Left ventricle myocardium superior (tissue), 1 donor: ENCODE results near the gene C1orf210. TPM values are rescaled to one million over a fixed set of nuclear protein-coding genes. Genes with fewer than 3 reads are reported as not detected.

Experiments
- ATAC-seq: fragments of 200-7000 bp; cut with Tn5 transposase; one replicate; pipeline ENCODE4 v1.9.1; 2020; ENCODE audit warnings: mild to moderate bottlenecking, moderate library complexity
- DNase-seq: peaks from one replicate; pipeline ENCODE4 v3.0.0-alpha.2; 2020
- intact Hi-C: fragments of 100-400 bp; cut with micrococcal nuclease; formaldehyde crosslinking; loops from one replicate; pipeline ENCODE4 v1.11.0; 2022
- total RNA-seq: library from RNA; stranded (reverse); fragmentation: NEBNext Ultra II Directional; extraction: Animal tissue kit (Norgen Biotek cat#: 25700); gene quantifications from one replicate; pipeline ENCODE4 v1.2.1, GENCODE V29; 2021
- donor health status: DM: no; HTN: yes; CAD: no; lungs with severe emphysema.

C1orf210 gene
- total RNA-seq, 1 donor from 2014 or later = not detected

GRCh38 chr1:43256675-43257570 lies 28.5 kb downstream of the C1orf210 start:
- intact Hi-C loops = no loop called here
- DNase-seq (no peak), ATAC-seq (peak; percentile 79)

DNA sequence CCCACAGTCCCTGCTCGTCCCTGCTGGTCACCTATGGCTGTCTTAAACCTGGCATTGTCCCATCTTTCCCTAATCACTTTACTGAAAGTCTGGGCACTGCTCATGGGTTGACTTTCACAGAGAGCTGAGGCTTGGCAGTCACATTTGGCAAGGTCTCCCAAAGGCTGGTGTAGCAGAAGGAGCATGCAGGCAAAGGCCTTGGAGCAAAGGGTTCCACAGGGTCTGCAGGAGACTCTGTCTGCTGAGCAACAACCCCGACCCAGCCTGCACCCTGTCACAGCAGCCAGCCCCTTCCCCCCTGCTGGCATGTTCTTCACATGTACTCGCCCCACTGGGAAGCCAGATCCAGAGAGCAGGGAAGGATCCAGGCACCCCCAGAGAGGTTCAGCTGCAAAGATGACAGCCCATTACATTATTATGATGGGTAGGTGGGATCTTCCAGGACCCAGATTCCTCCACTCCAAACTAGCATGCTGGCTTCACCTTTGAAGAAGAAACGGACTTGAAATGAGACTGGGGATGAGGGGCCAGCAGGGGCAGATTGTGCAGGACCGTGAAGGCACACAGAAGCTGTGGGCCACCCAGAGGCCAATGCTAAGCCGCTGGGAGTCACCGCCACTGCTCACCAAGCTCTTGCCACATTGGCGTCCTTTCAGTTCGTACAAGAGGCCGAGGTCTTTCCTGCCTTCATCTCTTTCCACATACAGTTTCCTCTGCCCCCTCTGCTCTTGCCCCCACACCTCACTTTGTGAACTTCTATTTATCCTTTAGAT lies 29.8 kb downstream of the C1orf210 start:
- intact Hi-C loops = no loop called here
- ATAC-seq (peak; percentile 93), DNase-seq (peak; percentile 52)

GRCh38 chr1:43253876-43254275 lies 31.5 kb downstream of the C1orf210 start:
- intact Hi-C loops = no loop called here
- ATAC-seq (no peak), DNase-seq (no peak)

DNA sequence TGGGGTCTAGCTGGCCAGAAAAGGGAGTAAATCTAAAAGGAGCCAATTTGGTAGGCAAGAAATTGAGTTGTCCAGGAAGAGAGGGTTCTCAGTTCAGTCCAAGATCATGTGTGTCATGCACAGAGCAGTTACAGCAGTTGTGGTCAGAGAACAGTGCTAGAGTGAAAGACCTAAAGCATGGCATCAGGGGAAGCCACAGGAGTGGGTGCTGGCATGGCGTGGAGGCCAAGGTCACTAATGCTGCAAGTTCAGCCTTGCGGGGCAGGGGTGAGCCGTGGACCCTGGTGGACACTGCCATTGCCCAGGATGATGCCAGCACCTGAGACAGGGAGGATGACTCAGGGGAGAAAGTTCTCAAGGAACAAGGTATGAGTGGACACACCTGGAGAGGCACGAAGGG lies 32.2 kb downstream of the C1orf210 start:
- ATAC-seq = no peak
- intact Hi-C loops = no loop called here
- no peak for DNase-seq

DNA sequence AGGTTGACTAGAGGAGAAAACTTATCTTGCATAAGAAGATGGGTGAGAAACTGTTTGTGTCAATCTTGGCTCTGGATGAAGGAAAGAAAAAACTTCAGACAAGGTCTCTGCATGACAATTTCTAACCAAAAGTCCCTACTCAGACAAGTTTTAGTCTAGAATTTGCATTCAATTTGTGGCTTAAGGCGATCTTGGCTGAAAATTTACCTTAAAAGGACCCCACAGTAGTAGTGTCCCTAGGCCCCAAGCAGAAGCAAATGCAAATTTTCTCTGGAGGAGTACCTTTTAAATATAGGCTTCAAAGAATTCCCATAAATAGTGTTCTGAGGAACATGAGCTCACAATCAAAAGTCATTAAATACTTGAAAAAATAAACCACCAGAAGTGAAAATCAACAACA lies 33.2 kb downstream of the C1orf210 start:
- ATAC-seq (no peak), DNase-seq (no peak)
- intact Hi-C loops = no loop called here

- intact Hi-C loops = no loop called here
- ATAC-seq (no peak), DNase-seq (no peak)
These were observed 34.4 kb downstream of the C1orf210 start for GRCh38 chr1:43251024-43251423.

- intact Hi-C loops = no loop called here
- ATAC-seq (no peak), DNase-seq (no peak)
These were observed 35.0 kb downstream of the C1orf210 start for GRCh38 chr1:43250351-43250761.

- no peak for DNase-seq
- intact Hi-C loops = no loop called here
- ATAC-seq = no peak
These were observed 38.0 kb downstream of the C1orf210 start for GRCh38 chr1:43247256-43247921.

GRCh38 chr1:43246466-43247213 lies 38.7 kb downstream of the C1orf210 start:
- intact Hi-C loops = no loop called here
- no peak for DNase-seq
- no peak for ATAC-seq

- intact Hi-C loops = no loop called here
- no peak for DNase-seq
These were observed 42.1 kb downstream of the C1orf210 start for GRCh38 chr1:43243299-43243698.

DNA sequence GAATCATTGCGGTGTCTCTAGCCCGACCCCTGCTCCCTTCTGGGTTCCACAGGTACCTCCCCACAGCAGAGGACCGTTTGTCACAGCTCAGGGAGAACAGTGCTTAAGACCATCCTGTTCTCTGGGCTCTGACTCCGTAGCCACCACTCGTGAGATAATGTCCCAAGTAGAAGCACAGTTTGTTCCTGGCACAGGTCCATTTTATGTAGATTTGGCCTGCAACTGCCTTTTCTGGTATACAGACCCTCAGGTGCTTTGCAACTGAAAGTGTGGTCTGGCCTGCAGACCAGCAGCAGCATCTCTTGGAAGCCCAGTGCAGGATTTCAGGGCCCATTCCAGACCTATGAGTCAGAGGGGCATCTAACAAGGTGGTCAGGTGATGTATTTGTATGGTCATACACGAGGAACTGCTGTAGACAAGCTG lies 44.0 kb downstream of the C1orf210 start:
- DNase-seq (no peak), ATAC-seq (peak; percentile 64)
- intact Hi-C loops = no loop called here

More at GRCh38 chr1:43243299-43243698, 42.1 kb downstream of the C1orf210 start:
- no peak for ATAC-seq

DNA sequence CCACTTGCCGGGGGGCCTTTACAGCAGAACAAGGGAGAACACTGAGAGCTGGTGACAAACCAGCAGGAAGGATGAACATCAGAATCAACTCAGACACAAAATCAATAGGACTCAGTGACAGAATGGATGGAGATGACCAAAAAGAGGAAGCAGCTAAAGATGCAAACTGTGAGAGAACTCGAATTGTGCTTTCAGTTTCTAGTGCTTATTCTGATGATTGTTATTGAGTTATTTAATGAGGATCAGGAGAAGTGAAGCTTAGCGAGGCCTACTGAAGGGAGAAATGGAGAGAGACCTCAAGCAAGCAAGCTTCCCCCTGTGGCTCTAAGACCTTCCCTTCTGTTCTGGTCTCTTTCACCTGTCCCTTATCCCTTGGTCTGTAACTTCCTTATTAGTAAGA lies 45.9 kb downstream of the C1orf210 start:
- DNase-seq (no peak), ATAC-seq (no peak)
- intact Hi-C loops = loop anchor here (5.0 kb wide), 1 partner anchor 133 kb away; no protein-coding TSS in a partner anchor

DNA sequence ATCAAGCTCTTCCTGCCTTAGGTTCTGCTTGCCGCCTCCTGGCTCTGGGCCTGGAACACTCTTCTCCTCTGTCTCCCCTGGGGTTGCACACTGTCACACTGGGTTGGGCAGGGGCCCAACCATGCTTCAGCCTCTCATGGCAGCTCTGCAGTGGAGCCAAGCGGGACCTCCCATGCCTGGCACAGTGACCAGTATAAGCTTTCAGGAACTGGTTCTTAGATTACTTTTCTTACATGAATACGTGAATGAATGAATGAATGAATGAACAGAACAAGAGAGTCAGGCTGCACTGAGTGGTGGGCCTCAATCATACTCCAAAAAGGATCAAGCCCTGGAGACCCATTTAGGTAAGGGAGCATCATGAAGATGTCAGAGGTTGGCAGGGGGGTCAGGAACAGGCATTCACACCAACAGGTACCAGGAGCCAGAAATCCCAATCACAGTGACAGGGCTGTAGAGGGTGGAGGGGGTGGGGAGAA lies 46.4 kb downstream of the C1orf210 start:
- DNase-seq (peak; percentile 83), ATAC-seq (peak; percentile 82)
- intact Hi-C loops = loop anchor here (5.0 kb wide), 1 partner anchor 133 kb away; no protein-coding TSS in a partner anchor

- intact Hi-C loops = loop anchor here (5.0 kb wide), 1 partner anchor 134 kb away; no protein-coding TSS in a partner anchor
- peak; percentile 61 for DNase-seq
- ATAC-seq = peak; percentile 82
These were observed 47.3 kb downstream of the C1orf210 start for GRCh38 chr1:43238085-43238484.

- ATAC-seq = no peak
- intact Hi-C loops = loop anchor here (5.0 kb wide), 1 partner anchor 135 kb away; no protein-coding TSS in a partner anchor
- no peak for DNase-seq
These were observed 48.3 kb downstream of the C1orf210 start for GRCh38 chr1:43237121-43237520.

DNA sequence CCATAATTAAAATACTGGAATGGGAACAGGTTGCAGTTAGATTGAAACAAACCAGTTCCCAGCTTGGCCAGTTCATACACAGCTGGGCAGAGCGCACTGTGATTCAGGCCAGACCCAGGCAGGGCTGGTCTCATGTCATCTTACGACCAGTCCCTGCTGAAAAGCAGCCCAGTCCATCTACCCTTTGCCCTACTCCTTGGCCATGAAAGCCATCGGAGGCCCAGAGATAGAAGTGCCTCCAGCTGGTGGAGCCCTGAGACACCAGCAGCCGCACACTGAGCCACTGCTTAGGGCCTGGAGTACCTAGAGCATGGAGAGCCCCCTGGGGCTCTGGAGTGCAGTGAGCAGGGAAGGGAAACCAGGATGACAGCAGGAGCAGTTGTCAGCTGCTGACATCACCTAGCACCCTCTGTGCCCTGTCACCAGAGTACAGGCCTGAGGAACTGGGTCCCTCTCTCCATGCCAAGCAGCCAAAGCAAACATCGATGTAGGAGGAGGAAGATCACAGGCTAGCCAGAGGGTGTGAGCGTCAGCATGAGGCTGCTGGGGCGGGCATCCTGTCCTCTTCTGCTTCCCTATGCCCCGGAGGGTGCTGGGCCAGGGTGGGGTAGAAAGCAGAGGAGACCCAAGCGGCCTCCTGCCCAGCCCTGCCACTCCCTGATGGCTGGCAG lies 49.8 kb downstream of the C1orf210 start:
- DNase-seq = no peak
- ATAC-seq = peak; percentile 59
- intact Hi-C loops = loop anchor here (5.0 kb wide), 1 partner anchor 137 kb away; no protein-coding TSS in a partner anchor

DNA sequence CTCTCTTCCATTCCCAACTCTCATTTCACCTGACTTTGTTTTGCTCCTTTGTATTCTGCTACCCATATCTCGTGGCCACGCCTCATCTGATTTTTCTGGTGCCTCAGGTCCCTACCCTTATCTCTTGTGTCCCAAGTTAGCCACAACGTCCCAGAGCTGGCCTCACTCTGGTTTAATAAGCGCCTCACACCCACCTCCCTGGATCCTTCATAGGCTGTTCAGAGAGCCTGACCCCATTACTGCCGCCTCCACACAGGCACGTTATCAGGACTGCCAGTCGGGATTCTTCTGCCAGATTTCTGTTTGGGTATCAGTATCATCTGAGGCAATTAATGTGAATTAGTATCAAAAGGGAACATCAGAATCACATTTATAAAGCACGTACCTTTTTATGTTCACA lies 50.3 kb downstream of the C1orf210 start:
- intact Hi-C loops = loop anchor here (5.0 kb wide), 1 partner anchor 137 kb away; no protein-coding TSS in a partner anchor
- ATAC-seq = no peak
- no peak for DNase-seq

DNA sequence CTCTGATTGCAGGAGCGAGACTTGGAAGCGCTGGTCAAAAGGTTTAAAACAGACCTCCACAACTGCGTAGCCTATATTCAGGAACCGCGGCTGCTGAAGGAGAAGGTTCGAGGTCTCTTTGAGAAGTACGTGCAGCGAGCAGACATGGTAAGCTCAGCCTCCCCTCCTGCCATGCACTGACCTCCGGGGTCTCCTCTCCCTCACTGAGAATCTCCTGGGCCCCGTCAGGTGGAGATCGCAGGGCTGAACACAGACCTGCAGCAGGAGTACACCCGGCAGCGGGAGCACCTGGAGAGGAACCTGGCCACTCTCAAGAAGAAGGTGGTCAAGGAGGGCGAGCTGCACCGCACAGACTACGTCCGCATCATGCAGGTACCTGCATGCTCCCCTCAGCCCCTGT lies 51.1 kb downstream of the C1orf210 start:
- intact Hi-C loops = no loop called here
- DNase-seq = no peak

More for the DNA sequence above, 51.1 kb downstream of the C1orf210 start:
- ATAC-seq = no peak
